GM21515 (cell line): ENCODE data around the gene SCAMP2.

Source experiments
- ATAC-seq: cut with Tn5 transposase; IDR thresholded peaks from one replicate; pipeline ENCODE4 v1.9.1; 2021; ENCODE audit not compliant: unreplicated experiment

The SCAMP2 gene

GRCh38 chr15:74863239-74864056 lies 9.7 kb downstream of the SCAMP2 start:
- no peak for ATAC-seq

GRCh38 chr15:74858369-74858740 lies 14.8 kb downstream of the SCAMP2 start:
- no peak for ATAC-seq

- ATAC-seq = peak; percentile 7
Measured at GRCh38 chr15:74857671-74858368, 15.3 kb downstream of the SCAMP2 start.

GRCh38 chr15:74857082-74857655 lies 16.0 kb downstream of the SCAMP2 start:
- peak; percentile 68 for ATAC-seq

- ATAC-seq = no peak
Measured at GRCh38 chr15:74856537-74856936, 16.6 kb downstream of the SCAMP2 start.

- no peak for ATAC-seq
Measured at GRCh38 chr15:74855857-74856256, 17.3 kb downstream of the SCAMP2 start.

GRCh38 chr15:74854453-74855022 lies 18.6 kb downstream of the SCAMP2 start:
- no peak for ATAC-seq

- ATAC-seq = no peak
Measured at GRCh38 chr15:74851960-74852359, 21.2 kb downstream of the SCAMP2 start.

GRCh38 chr15:74850393-74850792 lies 22.8 kb downstream of the SCAMP2 start:
- ATAC-seq = no peak

GRCh38 chr15:74847432-74847831 lies 25.7 kb downstream of the SCAMP2 start:
- no peak for ATAC-seq

GRCh38 chr15:74845581-74845980 lies 27.6 kb downstream of the SCAMP2 start:
- no peak for ATAC-seq

- ATAC-seq = no peak
Measured at GRCh38 chr15:74845208-74845568, 28.0 kb downstream of the SCAMP2 start.

- ATAC-seq = no peak
Measured at GRCh38 chr15:74844319-74845207, 28.6 kb downstream of the SCAMP2 start.

- no peak for ATAC-seq
Measured at GRCh38 chr15:74843891-74844299, 29.3 kb downstream of the SCAMP2 start.

- no peak for ATAC-seq
Measured at GRCh38 chr15:74843445-74843828, 29.7 kb downstream of the SCAMP2 start.

GRCh38 chr15:74842581-74843444 lies 30.4 kb downstream of the SCAMP2 start, which contains the start of gene ULK3:
ULK3 (minus strand) TSS chr15:74843156; CDS start chr15:74843105, 51 bp downstream.
- ATAC-seq = peak; percentile 82

GRCh38 chr15:74841891-74842373 lies 31.2 kb downstream of the SCAMP2 start:
- no peak for ATAC-seq

- ATAC-seq = no peak
Measured at GRCh38 chr15:74840851-74841775, 32.1 kb downstream of the SCAMP2 start.
